ENCODE results near the gene RIPK4.

DNA sequence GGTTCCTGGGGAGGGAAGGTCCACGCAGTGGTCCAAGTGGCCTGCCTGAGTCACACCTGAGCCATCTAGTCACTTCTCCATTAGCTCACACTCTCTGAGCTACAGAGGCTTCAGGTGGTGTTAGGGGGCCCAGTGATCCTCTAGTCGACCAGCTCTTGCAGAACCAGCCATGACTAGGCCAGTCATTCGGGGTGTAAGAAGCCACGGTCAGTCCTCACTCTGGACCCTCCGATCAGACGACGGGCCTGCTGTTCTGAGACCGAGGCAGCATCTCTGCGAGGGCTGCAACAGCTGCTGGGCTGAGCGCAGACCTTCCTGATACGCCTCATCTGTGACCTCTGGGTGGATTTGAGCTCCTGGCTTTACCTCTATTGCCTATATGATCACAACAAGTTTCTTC is 68.8 kb downstream of the RIPK4 start:
- no peak for TF ChIP-seq CTCF (IDR thresholded peaks at IDR 0.05)
- no peak for TF ChIP-seq POLR2A (IDR thresholded peaks at IDR 0.05; ENCODE audit: low read depth)
- no peak for TF ChIP-seq EP300 (IDR thresholded peaks at IDR 0.05)

All from esophagus muscularis mucosa (tissue), 4 donors.